Right lobe of liver (tissue), 4 donors: ENCODE data around the gene ZNF488.

Experiments
- POLR2A ChIP-seq: fragments of 450-650 bp; IDR thresholded peaks from one replicate; pipeline ENCODE4 v1.6.1; 2017; ENCODE audit warnings: antibody characterized with exemption, mild to moderate bottlenecking
- TF ChIP-seq, protein P1 (sequence below), 4 donors: fragments of 200-600 bp in 3 of 4; fragments of 450-650 bp in 1 of 4; IDR thresholded peaks; one replicate each; pipeline versions ENCODE4 v1.5.1 to v1.8.0; 2016 to 2022; ENCODE audit warnings: antibody characterized with exemption in 4 of 4, mild to moderate bottlenecking in 2 of 4
- donor health status: DM: no; HTN: no; CAD: no.
- donor health status: DM: no; HTN: no; CAD: no.
- donor health status: DM: no; HTN: yes; CAD: no.

DNA sequence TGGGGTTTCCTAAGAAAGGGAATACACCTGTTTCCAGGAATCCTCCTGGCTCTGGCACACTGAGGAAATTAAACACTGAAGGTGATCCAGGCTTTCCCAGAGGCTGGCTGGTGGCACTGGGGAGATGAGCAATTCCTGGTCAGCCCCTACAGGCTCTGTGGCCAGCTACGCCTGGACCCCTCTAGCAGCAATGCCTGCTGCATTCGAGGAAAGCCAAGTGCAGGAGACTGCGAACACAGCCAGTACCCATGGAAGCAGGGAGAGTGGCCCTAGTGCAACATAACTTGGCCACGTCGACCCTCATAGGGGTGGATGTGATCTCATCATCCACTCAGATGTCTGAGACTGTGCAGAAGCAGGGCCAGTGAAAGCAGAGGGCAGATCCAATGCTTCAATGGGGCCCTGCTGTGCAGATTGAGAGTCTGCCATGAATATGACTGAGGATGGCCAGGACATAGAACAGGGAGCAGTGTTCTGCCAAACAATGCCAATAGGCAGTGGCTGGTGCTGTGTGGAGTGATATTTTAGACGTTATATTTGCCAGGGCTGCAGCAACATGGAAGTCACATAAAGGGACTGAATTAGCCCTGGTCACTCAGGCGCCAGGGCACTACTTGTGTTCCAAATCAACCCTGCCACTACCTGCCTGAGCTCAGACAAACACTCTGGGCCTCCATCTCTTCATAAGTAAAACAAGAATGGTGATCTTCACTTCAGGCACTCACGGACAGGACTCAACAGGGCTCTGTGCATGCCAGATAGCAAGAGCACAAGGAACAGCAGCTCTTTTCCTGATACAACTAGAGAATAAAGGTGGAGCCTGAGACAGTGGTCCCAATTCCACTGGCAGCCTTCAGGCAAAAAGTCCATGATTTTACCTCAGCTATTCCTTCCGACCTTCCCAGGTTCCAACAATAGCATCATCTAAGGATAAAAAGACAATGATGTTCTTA lies 2.4 kb downstream of the ZNF488 start:
- TF ChIP-seq, protein P1, sequence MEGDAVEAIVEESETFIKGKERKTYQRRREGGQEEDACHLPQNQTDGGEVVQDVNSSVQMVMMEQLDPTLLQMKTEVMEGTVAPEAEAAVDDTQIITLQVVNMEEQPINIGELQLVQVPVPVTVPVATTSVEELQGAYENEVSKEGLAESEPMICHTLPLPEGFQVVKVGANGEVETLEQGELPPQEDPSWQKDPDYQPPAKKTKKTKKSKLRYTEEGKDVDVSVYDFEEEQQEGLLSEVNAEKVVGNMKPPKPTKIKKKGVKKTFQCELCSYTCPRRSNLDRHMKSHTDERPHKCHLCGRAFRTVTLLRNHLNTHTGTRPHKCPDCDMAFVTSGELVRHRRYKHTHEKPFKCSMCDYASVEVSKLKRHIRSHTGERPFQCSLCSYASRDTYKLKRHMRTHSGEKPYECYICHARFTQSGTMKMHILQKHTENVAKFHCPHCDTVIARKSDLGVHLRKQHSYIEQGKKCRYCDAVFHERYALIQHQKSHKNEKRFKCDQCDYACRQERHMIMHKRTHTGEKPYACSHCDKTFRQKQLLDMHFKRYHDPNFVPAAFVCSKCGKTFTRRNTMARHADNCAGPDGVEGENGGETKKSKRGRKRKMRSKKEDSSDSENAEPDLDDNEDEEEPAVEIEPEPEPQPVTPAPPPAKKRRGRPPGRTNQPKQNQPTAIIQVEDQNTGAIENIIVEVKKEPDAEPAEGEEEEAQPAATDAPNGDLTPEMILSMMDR (IDR thresholded peaks at IDR 0.05) = no peak
- no peak for TF ChIP-seq POLR2A
